Liver (tissue), 9 donors: ENCODE results near the gene PRDM2. TPM values are rescaled to one million over a fixed set of nuclear protein-coding genes. Genes with fewer than 3 reads are reported as not detected.
A peak's percentile ranks its signal among the peaks of the same experiment; 100 is the strongest.

Experiments used
- DNase-seq: peaks from one replicate; pipeline ENCODE4 v3.0.0-alpha.2; 2017; ENCODE audit warnings: low spot score
- H3K27ac ChIP-seq, 2 donors: one replicate each; pipeline ENCODE4 v1.7.0; 2013; ENCODE audit warnings: inconsistent platforms in 2 of 2, low read length in 2 of 2, control low read depth in 1 of 2, low read depth in 1 of 2, mild to moderate bottlenecking in 1 of 2
- H3K27me3 ChIP-seq, 4 donors: one replicate each; pipeline versions ENCODE4 v1.6.1 to v1.7.0; 2013; ENCODE audit warnings: low read length in 3 of 4, inconsistent platforms in 1 of 4, mild to moderate bottlenecking in 1 of 4, moderate library complexity in 1 of 4; ENCODE audit not compliant: control insufficient read depth in 4 of 4, insufficient read depth in 4 of 4
- H3K36me3 ChIP-seq, 4 donors: one replicate each; pipeline versions ENCODE4 v1.6.1 to v1.7.0; 2013; ENCODE audit warnings: low read length in 3 of 4, mild to moderate bottlenecking in 3 of 4, low read depth in 1 of 4, moderate library complexity in 1 of 4; ENCODE audit not compliant: control insufficient read depth in 4 of 4, insufficient read depth in 3 of 4
- H3K4me1 ChIP-seq, 4 donors: one replicate each; pipeline versions ENCODE4 v1.6.1 to v1.7.0; 2013; ENCODE audit warnings: low read length in 3 of 4, mild to moderate bottlenecking in 3 of 4, moderate library complexity in 1 of 4; ENCODE audit not compliant: control insufficient read depth in 4 of 4, insufficient read depth in 4 of 4
- H3K4me3 ChIP-seq, 3 donors: one replicate each; pipeline versions ENCODE4 v1.6.1 to v1.7.0; 2013; ENCODE audit warnings: low read length in 3 of 3, control low read depth in 1 of 3, low read depth in 1 of 3, mild to moderate bottlenecking in 1 of 3
- H3K9ac ChIP-seq, 2 donors: one replicate each; pipeline ENCODE4 v1.7.0; 2013; ENCODE audit warnings: low read length in 2 of 2, mild to moderate bottlenecking in 2 of 2, moderate library complexity in 2 of 2, control low read depth in 1 of 2, low read depth in 1 of 2
- H3K9me3 ChIP-seq, 4 donors: one replicate each; pipeline versions ENCODE4 v1.6.1 to v1.7.0; 2013; ENCODE audit warnings: low read length in 3 of 4; ENCODE audit not compliant: control insufficient read depth in 4 of 4
- EGR1 ChIP-seq, 2 donors: IDR thresholded peaks; 2 replicates each; pipeline ENCODE4 v1.6.1; 2016 to 2018; ENCODE audit warnings: antibody characterized with exemption in 2 of 2, low read depth in 2 of 2
- FOXA1 ChIP-seq: IDR thresholded peaks from 2 replicates; pipeline ENCODE4 v1.6.1; 2016; ENCODE audit warnings: antibody characterized with exemption
- FOXA2 ChIP-seq: IDR thresholded peaks from 2 replicates; pipeline ENCODE4 v1.6.1; 2016; ENCODE audit warnings: antibody characterized with exemption
- GABPA ChIP-seq, 2 donors: IDR thresholded peaks in 1 of 2; conservative IDR thresholded peaks in 1 of 2; 2 replicates each; pipeline ENCODE4 v1.6.1; 2016; ENCODE audit warnings: antibody characterized with exemption in 2 of 2, mild to moderate bottlenecking in 1 of 2, moderate library complexity in 1 of 2
- HNF4G ChIP-seq: IDR thresholded peaks from 2 replicates; pipeline ENCODE4 v1.6.1; 2016; ENCODE audit warnings: antibody characterized with exemption
- JUND ChIP-seq, 2 donors: IDR thresholded peaks; 2 replicates each; pipeline ENCODE4 v1.6.1; 2016; ENCODE audit warnings: antibody characterized with exemption in 2 of 2
- MAX ChIP-seq: IDR thresholded peaks from 2 replicates; pipeline ENCODE4 v1.6.1; 2016; ENCODE audit warnings: antibody characterized with exemption
- NR2F2 ChIP-seq: IDR thresholded peaks from 2 replicates; pipeline ENCODE4 v1.6.1; 2016; ENCODE audit warnings: antibody characterized with exemption
- RAD21 ChIP-seq, 2 donors: IDR thresholded peaks; 2 replicates each; pipeline ENCODE4 v1.6.1; 2016; ENCODE audit warnings: antibody characterized with exemption in 2 of 2, mild to moderate bottlenecking in 2 of 2
- RXRA ChIP-seq, 2 donors: IDR thresholded peaks; 2 replicates each; pipeline ENCODE4 v1.6.1; 2017 to 2018; ENCODE audit warnings: antibody characterized with exemption in 2 of 2, mild to moderate bottlenecking in 1 of 2
- SP1 ChIP-seq: IDR thresholded peaks from 2 replicates; pipeline ENCODE4 v1.6.1; 2018; ENCODE audit warnings: antibody characterized with exemption, mild to moderate bottlenecking
- TAF1 ChIP-seq: conservative IDR thresholded peaks from 2 replicates; pipeline ENCODE4 v1.6.1; 2016; ENCODE audit warnings: antibody characterized with exemption, mild to moderate bottlenecking
- YY1 ChIP-seq: IDR thresholded peaks from 2 replicates; pipeline ENCODE4 v1.6.1; 2016; ENCODE audit warnings: antibody characterized with exemption, mild to moderate bottlenecking
- ZBTB33 ChIP-seq: IDR thresholded peaks from 2 replicates; pipeline ENCODE4 v1.6.1; 2016; ENCODE audit warnings: antibody characterized with exemption
- WGBS: extraction: QIAGEN DNeasy Blood & Tissue Kit; methylation state at CpG from one replicate; pipeline ENCODE4 v1.1.7; 2013; 5-methylcytosine and 5-hydroxymethylcytosine counted together
- polyA plus RNA-seq, 2 donors: library from polyadenylated mRNA; stranded (reverse) in 1 of 2; unstranded in 1 of 2; fragments of 200-250 nt in 1 of 2; fragments of >200 nt in 1 of 2; fragmentation: Nextera tagmentation in 1 of 2; extraction: Ambion mirVana in 1 of 2; gene quantifications; one replicate each; pipeline versions ENCODE4 v1.2.1 to v1.2.3, GENCODE V29; 2013 to 2015
- total RNA-seq, 2 donors: library from RNA; depleted of rRNA; stranded (reverse); fragments of >200 nt; gene quantifications; one replicate each; pipeline ENCODE4 v1.2.3, GENCODE V29; 2014
- TF ChIP-seq, protein P1 (sequence below): fragments of 150-350 bp; IDR thresholded peaks from 2 replicates; pipeline ENCODE4 v1.5.1; 2017; ENCODE audit warnings: improper control_type of control experiment, low read depth, low read length; ENCODE audit not compliant: missing input control
- TF ChIP-seq, protein P2 (sequence below): IDR thresholded peaks from 2 replicates; pipeline ENCODE4 v1.6.1; 2016; ENCODE audit warnings: antibody characterized with exemption, mild to moderate bottlenecking
- TF ChIP-seq, protein P3 (sequence below): IDR thresholded peaks from 2 replicates; pipeline ENCODE4 v1.6.1; 2016; ENCODE audit warnings: antibody characterized with exemption
- donor health status: healthy.
- donor health status: healthy.
- donor health status: healthy.
- donor health status: healthy.
- donor health status: healthy.

The PRDM2 gene
- total and polyA plus RNA-seq, 4 donors = 4.5 to 13.9 (median 7.9) TPM

GRCh38 chr1:13748610-13749505 lies 48.9 kb downstream of the PRDM2 start (continued):
- TF ChIP-seq, protein P1, sequence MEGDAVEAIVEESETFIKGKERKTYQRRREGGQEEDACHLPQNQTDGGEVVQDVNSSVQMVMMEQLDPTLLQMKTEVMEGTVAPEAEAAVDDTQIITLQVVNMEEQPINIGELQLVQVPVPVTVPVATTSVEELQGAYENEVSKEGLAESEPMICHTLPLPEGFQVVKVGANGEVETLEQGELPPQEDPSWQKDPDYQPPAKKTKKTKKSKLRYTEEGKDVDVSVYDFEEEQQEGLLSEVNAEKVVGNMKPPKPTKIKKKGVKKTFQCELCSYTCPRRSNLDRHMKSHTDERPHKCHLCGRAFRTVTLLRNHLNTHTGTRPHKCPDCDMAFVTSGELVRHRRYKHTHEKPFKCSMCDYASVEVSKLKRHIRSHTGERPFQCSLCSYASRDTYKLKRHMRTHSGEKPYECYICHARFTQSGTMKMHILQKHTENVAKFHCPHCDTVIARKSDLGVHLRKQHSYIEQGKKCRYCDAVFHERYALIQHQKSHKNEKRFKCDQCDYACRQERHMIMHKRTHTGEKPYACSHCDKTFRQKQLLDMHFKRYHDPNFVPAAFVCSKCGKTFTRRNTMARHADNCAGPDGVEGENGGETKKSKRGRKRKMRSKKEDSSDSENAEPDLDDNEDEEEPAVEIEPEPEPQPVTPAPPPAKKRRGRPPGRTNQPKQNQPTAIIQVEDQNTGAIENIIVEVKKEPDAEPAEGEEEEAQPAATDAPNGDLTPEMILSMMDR = no peak
- TF ChIP-seq MAX = no peak

- peak overlapping the region; percentile 40 to 77 for H3K9ac ChIP-seq
- peaks cover 4 to 23% (median 10%) of the 10 kb centered on the region in 4 donors for H3K4me1 ChIP-seq
- H3K9me3 ChIP-seq = no peaks in the 10 kb centered on the region
- DNase-seq = no peak
- under 1% methylated on average over 81 of the region's 81 CpGs for WGBS
- peak overlapping the region; percentile 94 for H3K27ac ChIP-seq
- peaks cover 0 to 4% (median 0%) of the 10 kb centered on the region in 4 donors for H3K36me3 ChIP-seq
- TF ChIP-seq SP1 = no peak
- peak overlapping the region; percentile 64 to 99 (median 89) for H3K4me3 ChIP-seq
- H3K27me3 ChIP-seq = no peaks in the 10 kb centered on the region
These were observed 49.8 kb downstream of the PRDM2 start for GRCh38 chr1:13749543-13750341.

DNA sequence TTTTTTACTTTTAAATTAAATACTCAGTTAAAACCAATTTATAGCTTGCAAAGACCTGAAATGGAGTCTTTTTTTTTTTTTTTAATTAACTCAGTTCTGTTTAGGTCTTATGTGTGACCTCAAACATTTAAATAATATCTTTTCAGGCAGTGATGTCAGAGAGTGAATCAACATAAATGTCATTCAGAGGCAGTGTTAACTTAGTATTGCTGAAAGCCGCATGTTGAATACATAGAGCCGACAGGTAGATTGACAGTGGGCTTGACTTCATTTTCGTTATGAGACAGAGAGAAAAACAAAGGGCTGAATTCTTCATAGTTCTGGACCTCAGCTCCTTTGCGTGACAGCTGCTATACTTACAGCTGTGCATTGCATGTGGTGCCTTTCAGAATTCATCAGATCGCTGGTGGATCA lies 51.5 kb downstream of the PRDM2 start:
- H3K27me3 ChIP-seq = no peaks in the 10 kb centered on the region
- no peak overlapping the region for H3K27ac ChIP-seq
- H3K9me3 ChIP-seq = no peaks in the 10 kb centered on the region
- H3K36me3 ChIP-seq = peaks cover 0 to 4% (median 0%) of the 10 kb centered on the region in 4 donors
- H3K9ac ChIP-seq = no peak overlapping the region
- H3K4me1 ChIP-seq = peaks cover 4 to 27% (median 11%) of the 10 kb centered on the region in 4 donors
- DNase-seq = no peak
- H3K4me3 ChIP-seq = no peak overlapping the region
- WGBS = 93% methylated on average over 5 of the region's 5 CpGs
- no peak for TF ChIP-seq EGR1 (IDR thresholded peaks at IDR 0.05; ENCODE audit: low read depth in 2 of 2)
- TF ChIP-seq FOXA2 = no peak
- no peak for TF ChIP-seq GABPA (IDR thresholded peaks at IDR 0.05 in 1 of 2, conservative IDR thresholded peaks at IDR 0.05 in 1 of 2)
- TF ChIP-seq, protein P2, sequence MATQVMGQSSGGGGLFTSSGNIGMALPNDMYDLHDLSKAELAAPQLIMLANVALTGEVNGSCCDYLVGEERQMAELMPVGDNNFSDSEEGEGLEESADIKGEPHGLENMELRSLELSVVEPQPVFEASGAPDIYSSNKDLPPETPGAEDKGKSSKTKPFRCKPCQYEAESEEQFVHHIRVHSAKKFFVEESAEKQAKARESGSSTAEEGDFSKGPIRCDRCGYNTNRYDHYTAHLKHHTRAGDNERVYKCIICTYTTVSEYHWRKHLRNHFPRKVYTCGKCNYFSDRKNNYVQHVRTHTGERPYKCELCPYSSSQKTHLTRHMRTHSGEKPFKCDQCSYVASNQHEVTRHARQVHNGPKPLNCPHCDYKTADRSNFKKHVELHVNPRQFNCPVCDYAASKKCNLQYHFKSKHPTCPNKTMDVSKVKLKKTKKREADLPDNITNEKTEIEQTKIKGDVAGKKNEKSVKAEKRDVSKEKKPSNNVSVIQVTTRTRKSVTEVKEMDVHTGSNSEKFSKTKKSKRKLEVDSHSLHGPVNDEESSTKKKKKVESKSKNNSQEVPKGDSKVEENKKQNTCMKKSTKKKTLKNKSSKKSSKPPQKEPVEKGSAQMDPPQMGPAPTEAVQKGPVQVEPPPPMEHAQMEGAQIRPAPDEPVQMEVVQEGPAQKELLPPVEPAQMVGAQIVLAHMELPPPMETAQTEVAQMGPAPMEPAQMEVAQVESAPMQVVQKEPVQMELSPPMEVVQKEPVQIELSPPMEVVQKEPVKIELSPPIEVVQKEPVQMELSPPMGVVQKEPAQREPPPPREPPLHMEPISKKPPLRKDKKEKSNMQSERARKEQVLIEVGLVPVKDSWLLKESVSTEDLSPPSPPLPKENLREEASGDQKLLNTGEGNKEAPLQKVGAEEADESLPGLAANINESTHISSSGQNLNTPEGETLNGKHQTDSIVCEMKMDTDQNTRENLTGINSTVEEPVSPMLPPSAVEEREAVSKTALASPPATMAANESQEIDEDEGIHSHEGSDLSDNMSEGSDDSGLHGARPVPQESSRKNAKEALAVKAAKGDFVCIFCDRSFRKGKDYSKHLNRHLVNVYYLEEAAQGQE = no peak
- TF ChIP-seq RXRA (IDR thresholded peaks at IDR 0.05) = no peak
- TF ChIP-seq, protein P1 = no peak
- no peak for TF ChIP-seq YY1
- no peak for TF ChIP-seq MAX
- no peak for TF ChIP-seq HNF4G
- no peak for TF ChIP-seq FOXA1
- TF ChIP-seq, protein P3, sequence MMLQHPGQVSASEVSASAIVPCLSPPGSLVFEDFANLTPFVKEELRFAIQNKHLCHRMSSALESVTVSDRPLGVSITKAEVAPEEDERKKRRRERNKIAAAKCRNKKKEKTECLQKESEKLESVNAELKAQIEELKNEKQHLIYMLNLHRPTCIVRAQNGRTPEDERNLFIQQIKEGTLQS = no peak
- TF ChIP-seq JUND (IDR thresholded peaks at IDR 0.05) = no peak
- no peak for TF ChIP-seq NR2F2
- no peak for TF ChIP-seq ZBTB33
- TF ChIP-seq TAF1 = no peak
- TF ChIP-seq RAD21 (IDR thresholded peaks at IDR 0.05) = no peak
- no peak for TF ChIP-seq SP1
